Motor neuron (in vitro differentiated cells): ENCODE data around the gene WASHC2C. TPM values are rescaled to one million over a fixed set of nuclear protein-coding genes. Genes with fewer than 3 reads are reported as not detected.
"Not testable (repeated sequence)": the region's sequence is repeated elsewhere in the genome, so short reads cannot be mapped to it uniquely, and the experiment has no call there.

Experiments
- ATAC-seq, 8 experiments: fragments of 200-7000 bp; cut with Tn5 transposase; replicated peaks in 6 of 8; 2 replicates each; pipeline ENCODE4 v1.8.0; 2021; ENCODE audit warnings: mild to moderate bottlenecking in 8 of 8, moderate library complexity in 8 of 8
- H3K27ac ChIP-seq, 2 donors: fragments of 250-450 bp; sonication (Bioruptor Pico); 2 replicates each; pipeline ENCODE4 v1.9.0; 2021; ENCODE audit warnings: antibody characterized with exemption in 2 of 2, mild to moderate bottlenecking in 2 of 2, moderate library complexity in 1 of 2
- H3K4me1 ChIP-seq, 2 donors: fragments of 250-450 bp; sonication (Bioruptor Pico); replicated peaks in 1 of 2; 2 replicates each; pipeline ENCODE4 v1.6.1; 2021; ENCODE audit warnings: antibody characterized with exemption in 2 of 2, mild to moderate bottlenecking in 2 of 2, moderate library complexity in 1 of 2
- H3K4me3 ChIP-seq, 5 donors: fragments of 250-450 bp; sonication (Bioruptor Pico); 2 replicates each; pipeline ENCODE4 v1.9.0; 2021; ENCODE audit warnings: antibody characterized with exemption in 5 of 5, mild to moderate bottlenecking in 5 of 5, moderate library complexity in 4 of 5
- WGBS, 10 experiments: fragments of 450-650 bp; shearing (Covaris generic); methylation state at CpG; one replicate each; pipeline ENCODE4 v1.0.0; 2022; 5-methylcytosine and 5-hydroxymethylcytosine counted together
- in situ Hi-C, 9 experiments: fragments of 400-800 bp; cut with MboI; loops; one replicate each; pipeline ENCODE4 v1.15.0; 2021; ENCODE audit warnings: low sequenced_read_pairs in 9 of 9, low pct_unique_long_range_greater_than_20kb in 2 of 9; ENCODE audit not compliant: unreplicated experiment in 9 of 9
- total RNA-seq, 8 experiments: library from RNA; unstranded; fragments of 300-600 nt; gene quantifications; 2 replicates each; pipeline versions ENCODE4 v1.2.3 to v1.2.4, GENCODE V29; 2022

The WASHC2C gene
- total RNA-seq, 8 experiments from 2014 or later: 9.4 to 40.3 (median 27.5) TPM

DNA sequence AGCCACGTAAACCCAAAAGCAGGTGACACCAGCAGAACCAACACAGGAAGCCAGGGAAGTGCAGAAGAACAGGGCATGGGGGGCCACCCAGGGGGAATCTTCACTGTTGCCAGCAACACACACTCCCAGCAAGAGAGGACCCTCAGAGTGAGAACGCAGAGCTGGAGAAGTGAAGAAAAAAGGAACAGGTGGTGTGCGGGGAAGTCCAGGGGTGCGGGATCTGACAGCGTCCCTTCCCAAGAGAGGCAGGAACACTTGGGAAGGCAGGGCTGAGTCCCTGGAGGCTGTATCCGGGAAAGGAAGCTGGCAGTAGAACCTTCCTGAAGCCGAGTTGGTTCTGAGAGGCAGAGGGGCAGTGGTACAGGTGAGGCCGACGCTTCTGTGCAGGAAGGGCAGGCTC is 92.5 kb downstream of the WASHC2C start:
- Histone ChIP-seq H3K4me1 (no peaks in the 10 kb centered on the region), H3K4me3 (no peak overlapping the region), H3K27ac (no peak overlapping the region)
- no peak for ATAC-seq
- in situ Hi-C loops: no loop called here
- WGBS, 10 experiments: 100% methylated on average over 1 to 2 of the region's 9 CpGs; no CpG with 5 or more reads in 8 of the 10 experiments

DNA sequence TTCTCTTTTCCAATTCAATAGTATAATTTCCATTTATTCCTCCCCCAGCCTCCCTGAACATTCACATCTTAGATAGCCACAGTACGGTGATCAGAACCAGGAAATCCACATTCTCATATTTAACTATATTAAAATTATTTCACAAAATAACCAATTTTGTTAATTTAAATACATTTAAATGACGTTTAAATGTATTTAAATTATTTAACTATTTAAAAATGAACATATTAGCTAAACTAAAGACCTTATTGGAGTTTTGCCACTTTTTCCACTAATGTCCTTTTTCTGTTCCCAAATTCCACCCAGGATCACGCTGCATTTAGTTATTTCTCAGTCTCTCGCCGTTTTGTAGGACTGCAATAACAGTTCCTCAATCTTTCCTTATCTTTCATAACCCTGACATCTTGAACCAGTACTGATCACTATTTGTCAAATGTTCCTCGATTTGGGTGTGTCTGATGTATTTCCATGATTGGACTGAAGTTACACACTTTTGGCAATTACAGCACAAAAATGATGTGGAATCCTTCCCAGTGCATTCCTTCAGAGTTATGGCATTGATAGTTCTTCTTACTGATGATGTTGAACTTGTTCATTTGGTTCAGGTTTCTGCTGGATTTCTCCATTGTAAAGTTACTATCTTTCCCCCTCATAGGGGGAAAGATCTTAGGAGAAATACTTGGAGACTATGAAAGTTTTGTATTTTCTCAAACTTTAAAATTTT is 93.2 kb downstream of the WASHC2C start:
- H3K27ac ChIP-seq, ATAC-seq, H3K4me3 ChIP-seq, in situ Hi-C loops, H3K4me1 ChIP-seq: not testable (repeated sequence)
- 30 to 100% (median 75%) methylated on average over 3 to 6 of the region's 6 CpGs for WGBS, 10 experiments

DNA sequence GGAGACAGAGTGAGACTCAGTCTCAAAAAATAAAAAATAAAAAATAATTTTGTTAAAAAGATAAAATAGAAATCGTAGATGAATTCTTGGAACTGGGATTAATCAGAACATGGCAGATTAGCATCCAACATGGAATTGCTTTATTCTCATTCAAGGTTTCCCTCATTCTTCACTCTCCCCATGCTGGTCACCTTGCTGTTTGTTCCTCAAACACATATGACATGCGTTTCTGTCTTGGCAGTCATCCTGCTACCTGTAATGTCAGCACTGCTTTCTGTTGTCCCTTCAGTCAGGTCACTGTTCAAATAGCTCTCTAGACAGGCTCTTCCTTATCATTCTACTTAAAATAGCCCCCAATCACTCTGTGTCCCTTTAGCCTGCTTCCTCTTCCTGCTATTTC is 95.9 kb downstream of the WASHC2C start:
- H3K4me3 ChIP-seq, in situ Hi-C loops, H3K27ac ChIP-seq, ATAC-seq, H3K4me1 ChIP-seq: not testable (repeated sequence)
- WGBS, 10 experiments: no CpG with 5 or more reads among the region's 2 CpGs

Other genes with a start within 250 kb of the WASHC2C start
- 10 to 100 TPM in 3 of 8 experiments, 1 to 10 TPM in 5; 5.1 to 14.4 (median 9.0) TPM for gene ZFAND4, start 54.5 kb upstream of the WASHC2C start, total RNA-seq
- 10 to 100 TPM in 5 of 8 experiments, 1 to 10 TPM in 3; 7.9 to 21.3 (median 12.8) TPM for gene AGAP4, start 120.2 kb downstream of the WASHC2C start, total RNA-seq
- 100 to 1,000 TPM in 1 of 8 experiments, 10 to 100 TPM in 7; 42.2 to 105 (median 88.5) TPM for gene TIMM23, start 245.2 kb downstream of the WASHC2C start, total RNA-seq